K562 (cell line): ENCODE measurements around the gene HK1. TPM values are rescaled to one million over a fixed set of nuclear protein-coding genes. Genes with fewer than 3 reads are reported as not detected.

Experiments
- ATAC-seq: fragments of 200-7000 bp; cut with Tn5 transposase; 3 replicates; pipeline ENCODE4 v1.9.1; 2020; ENCODE audit warnings: moderate library complexity
- BruUV-seq: library from RNA; stranded (reverse); fragments of 400-500 nt; replicated peaks from 2 replicates; lab custom pipeline; 2021; lab: Mats Ljungman, UMichigan
- CTCF ChIA-PET: fragments of 300-600 bp; formaldehyde crosslinking; extraction: SDS; loops from one replicate; lab custom pipeline; 2021; ENCODE audit warnings: low intra/inter-chr PET ratio; lab: Yijun Ruan, JAX
- POLR2A ChIA-PET: fragments of 300-600, 350-650 bp; sonication (Branson Sonifier 250); formaldehyde crosslinking; extraction: SDS; loops from one replicate; lab custom pipeline; 2021; ENCODE audit warnings: antibody characterized with exemption, inconsistent platforms; lab: Yijun Ruan, JAX
- DNase-seq, 4 experiments: peaks; one replicate each; pipeline versions ENCODE4 v3.0.0 to v3.0.0-alpha.2; 2011 to 2018; ENCODE audit warnings: low spot score in 3 of 4, mixed read lengths in 3 of 4; ENCODE audit errors: extremely low read depth in 1 of 4
- FAIRE-seq: peaks from 2 replicates; lab custom pipeline; 2011; peaks lifted over from hg19 to GRCh38; lab: Jason Lieb, UNC
- H2AFZ ChIP-seq: 2 replicates; pipeline ENCODE4 v1.6.0; 2011; ENCODE audit warnings: low read depth, low read length, control low read depth, inconsistent platforms
- H3K27ac ChIP-seq: fragments of 200-600 bp; 3 replicates; pipeline ENCODE4 v1.8.0; 2011; ENCODE audit warnings: low read depth, mild to moderate bottlenecking, control low read depth, inconsistent platforms, low read length, moderate library complexity, mixed read lengths; ENCODE audit errors: extremely low read depth
- H3K27me3 ChIP-seq, 2 experiments: fragments of 300-600 bp in 1 of 2; 2 replicates in 1 of 2; 3 replicates in 1 of 2; pipeline versions ENCODE4 v1.6.0 to v1.8.0; 2011; ENCODE audit warnings: inconsistent platforms in 2 of 2, low read length in 2 of 2, mild to moderate bottlenecking in 1 of 2, mixed read lengths in 1 of 2, moderate library complexity in 1 of 2; ENCODE audit not compliant: control insufficient read depth in 2 of 2, insufficient read depth in 2 of 2
- H3K36me3 ChIP-seq: fragments of 300-600 bp; 3 replicates; pipeline ENCODE4 v1.8.0; 2011; ENCODE audit warnings: mild to moderate bottlenecking, low read length, inconsistent platforms; ENCODE audit not compliant: control insufficient read depth, insufficient read depth
- H3K4me1 ChIP-seq, 2 experiments: fragments of 200-600 bp in 1 of 2; replicated peaks in 1 of 2; 2 replicates in 1 of 2; 3 replicates in 1 of 2; pipeline versions ENCODE4 v1.5.1 to v1.8.0; 2011; ENCODE audit warnings: inconsistent platforms in 2 of 2, low read length in 2 of 2, mild to moderate bottlenecking in 1 of 2, mixed read lengths in 1 of 2, moderate library complexity in 1 of 2; ENCODE audit not compliant: control insufficient read depth in 2 of 2, insufficient read depth in 2 of 2
- H3K4me2 ChIP-seq: 2 replicates; pipeline ENCODE4 v1.6.1; 2011; ENCODE audit warnings: low read length, control low read depth, inconsistent platforms, mixed read lengths; ENCODE audit not compliant: insufficient read depth
- H3K4me3 ChIP-seq: fragments of 200-600 bp; sonication (generic), shearing (Covaris generic); 2 replicates; pipeline ENCODE4 v1.5.1; 2016; ENCODE audit warnings: control low read depth, inconsistent platforms
- H3K79me2 ChIP-seq: fragments of 200-600 bp; 3 replicates; pipeline ENCODE4 v1.8.0; 2011; ENCODE audit warnings: low read length, inconsistent platforms; ENCODE audit not compliant: control insufficient read depth, insufficient read depth
- H3K9ac ChIP-seq, 2 experiments: 2 replicates each; pipeline versions ENCODE4 v1.6.0 to v1.6.1; 2011; ENCODE audit warnings: low read depth in 2 of 2, low read length in 2 of 2, control low read depth in 1 of 2, inconsistent platforms in 1 of 2, mild to moderate bottlenecking in 1 of 2, mixed read lengths in 1 of 2; ENCODE audit not compliant: insufficient read depth in 1 of 2
- H3K9me1 ChIP-seq: one replicate; pipeline ENCODE4 v1.6.0; 2011; ENCODE audit warnings: inconsistent platforms, mild to moderate bottlenecking, low read length, moderate library complexity; ENCODE audit not compliant: control insufficient read depth, insufficient read depth
- H3K9me3 ChIP-seq: replicated peaks from 2 replicates; pipeline ENCODE4 v1.5.1; 2011; ENCODE audit warnings: low read depth, low read length, inconsistent platforms; ENCODE audit not compliant: control insufficient read depth, insufficient read depth
- H4K20me1 ChIP-seq: replicated peaks from 2 replicates; pipeline ENCODE4 v1.6.1; 2011; ENCODE audit warnings: low read length, inconsistent platforms, mixed read lengths; ENCODE audit not compliant: control insufficient read depth, insufficient read depth
- CBFA2T2 ChIP-seq: fragments of 450-650 bp; conservative IDR thresholded peaks from 2 replicates; pipeline ENCODE4 v1.6.1; 2017; ENCODE audit warnings: mild to moderate bottlenecking
- CREB5 ChIP-seq: fragments of 250-450 bp; sonication (Bioruptor Pico); IDR thresholded peaks from 2 replicates; pipeline ENCODE4 v1.5.0; 2020; ENCODE audit warnings: mild to moderate bottlenecking
- DIDO1 ChIP-seq: fragments of 450-650 bp; IDR thresholded peaks from 2 replicates; pipeline ENCODE4 v1.6.1; 2016; ENCODE audit warnings: low read depth, missing biosample characterization, missing genetic modification characterization
- MYNN ChIP-seq, 2 experiments: sonication (generic); formaldehyde crosslinking in 1 of 2; IDR thresholded peaks; 2 replicates each; pipeline versions ENCODE4 v1.5.0 to v1.6.1; 2016 to 2020; ENCODE audit warnings: antibody characterized with exemption in 1 of 2, missing genetic modification reagents in 1 of 2
- POLR2G ChIP-seq: fragments of 200-400 bp; formaldehyde crosslinking; IDR thresholded peaks from 2 replicates; pipeline ENCODE4 v1.6.1; 2017; ENCODE audit warnings: low read depth, mild to moderate bottlenecking, antibody characterized with exemption, low read length, moderate library complexity
- RBBP5 ChIP-seq: fragments of 200-600 bp; sonication (generic); IDR thresholded peaks from 2 replicates; pipeline ENCODE4 v1.6.1; 2012; ENCODE audit warnings: borderline replicate concordance, mild to moderate bottlenecking, low read length, control low read depth, inconsistent platforms; ENCODE audit not compliant: insufficient read depth, poor library complexity, severe bottlenecking
- SMARCB1 ChIP-seq: IDR thresholded peaks from 2 replicates; pipeline ENCODE4 v1.6.1; 2011; ENCODE audit warnings: improper control_type of control experiment, low read depth; ENCODE audit not compliant: insufficient read length
- SMC3 ChIP-seq: conservative IDR thresholded peaks from 2 replicates; pipeline ENCODE4 v1.6.1; 2011; ENCODE audit warnings: low read depth, low read length, improper control_type of control experiment; ENCODE audit not compliant: insufficient read depth
- SRSF1 ChIP-seq: fragments of 200-400 bp; formaldehyde crosslinking; IDR thresholded peaks from 2 replicates; pipeline ENCODE4 v1.6.1; 2017; ENCODE audit warnings: mild to moderate bottlenecking, low read depth, low read length, moderate library complexity
- TAF9B ChIP-seq: fragments of 450-650 bp; IDR thresholded peaks from 2 replicates; pipeline ENCODE4 v1.6.1; 2018; ENCODE audit warnings: mild to moderate bottlenecking; ENCODE audit not compliant: partially characterized antibody
- TBP ChIP-seq: optimal IDR thresholded peaks from 2 replicates; pipeline ENCODE3; 2011; ENCODE audit warnings: low read depth, low read length, improper control_type of control experiment
- ZNF766 ChIP-seq: fragments of 200-800 bp; sonication (Bioruptor generic); conservative IDR thresholded peaks from 2 replicates; pipeline ENCODE4 v1.6.1; 2016; ENCODE audit warnings: missing genetic modification characterization, missing compliant biosample characterization
- WGBS: fragments of 100-300 bp; shearing (Covaris generic); methylation state at CpG from one replicate; pipeline ENCODE4 v1.1.6; 2016; ENCODE audit warnings: low coverage, mixed read lengths; ENCODE audit not compliant: insufficient coverage; ENCODE audit errors: missing lambda C conversion rate; 5-methylcytosine and 5-hydroxymethylcytosine counted together
- in situ Hi-C: fragments of 300-500 bp; cut with MboI; formaldehyde crosslinking; loops from 4 replicates; pipeline ENCODE4 v1.15.0; 2018; ENCODE audit warnings: inconsistent platforms, mixed read lengths
- intact Hi-C: fragments of 100-400 bp; cut with micrococcal nuclease; formaldehyde crosslinking; loops from 2 replicates; pipeline ENCODE4 v1.14.2; 2022
- polyA plus RNA-seq, 8 experiments: library from polyadenylated mRNA; depleted of rRNA in 4 of 8; stranded (reverse) in 5 of 8; unstranded in 3 of 8; fragments of >200 nt; fragmentation: Nextera tagmentation in 2 of 8; fragmentation: Illumina TruSeq in 1 of 8; extraction: Ambion mirVana in 2 of 8; extraction: Trizol in 1 of 8; gene quantifications; 2 replicates each; pipeline versions ENCODE4 v1.2.1 to v1.2.3, GENCODE V29; 2011 to 2014; ENCODE audit warnings: inconsistent platforms in 1 of 8, missing spikeins in 1 of 8
- total RNA-seq, 7 experiments: library from RNA; depleted of rRNA in 6 of 7; stranded (reverse); fragments of >200 nt in 6 of 7; fragmentation: Illumina TruSeq in 2 of 7; extraction: Trizol in 2 of 7; gene quantifications; 2 replicates each; pipeline versions ENCODE4 v1.2.1 to v1.2.3, GENCODE V29; 2011 to 2021; ENCODE audit warnings: low replicate concordance in 1 of 7

HK1 gene
- total and polyA plus RNA-seq, 9 of the 15 experiments (the other 6 are each of a cell fraction or from before 2014, with no cell fraction given), result 29.2 to 444 (median 193) TPM

GRCh38 chr10:69406816-69407580 lies 128.7 kb downstream of the HK1 start:
- DNase-seq (no peak), ATAC-seq (no peak), FAIRE-seq (no peak)
- intact Hi-C loops, result no loop called here
- no peaks in the 10 kb centered on the region for H3K9me3 ChIP-seq
- H4K20me1 ChIP-seq, result 0 out of 2 replicates have a peak, but pooled peaks cover 4% of the 10 kb centered on the region
- peak overlapping the region in 1 of 2 experiments; percentile 57; a peak in 2 of 4 replicates for H3K9ac ChIP-seq
- ChIA-PET POLR2A (interaction anchor here (0.7 to 1.7 kb wide), 6 partner anchors 9 to 193 kb away, joined by 3 to 7 read pairs (median 3); no protein-coding TSS in a partner anchor), CTCF (interaction anchor here (1.2 to 3.3 kb wide), 3 partner anchors 101 to 232 kb away, joined by 4 to 37 read pairs (median 5); no protein-coding TSS in a partner anchor)
- no TSS peak for BruUV-seq
- H3K36me3 ChIP-seq, result peaks cover 24% of the 10 kb centered on the region; the same call in 2 of the 3 replicates
- 64% methylated on average over 6 of the region's 6 CpGs for WGBS
- no peak for TF ChIP-seq TAF9B
- no peak for TF ChIP-seq TBP
- TF ChIP-seq DIDO1, result no peak
- no peak for TF ChIP-seq SMC3
- TF ChIP-seq CREB5 (CRISPR knock-in tag), result no peak
- no peak for TF ChIP-seq CBFA2T2
- TF ChIP-seq MYNN (IDR thresholded peaks at IDR 0.05), result peak; percentile 30; the same call in 1 of the 2 replicates
- no peak for TF ChIP-seq MYNN (CRISPR knock-in tag; IDR thresholded peaks at IDR 0.05)
- TF ChIP-seq RBBP5, result no peak
- TF ChIP-seq POLR2G, result peak; percentile 53
- no peak for TF ChIP-seq SMARCB1
- no peak for TF ChIP-seq SRSF1
- no peak for TF ChIP-seq ZNF766 (CRISPR knock-in tag)
- no peak overlapping the region for H3K4me3 ChIP-seq
- H3K9me1 ChIP-seq, result peaks cover 2% of the 10 kb centered on the region
- no peak overlapping the region for H3K27ac ChIP-seq
- H3K4me2 ChIP-seq, result no peak overlapping the region
- in situ Hi-C loops, result no loop called here
- H3K27me3 ChIP-seq, result no peaks in the 10 kb centered on the region
- no peaks in the 10 kb centered on the region for H3K79me2 ChIP-seq
- peaks cover 24 to 25% of the 10 kb centered on the region in 2 experiments for H3K4me1 ChIP-seq
- H2AFZ ChIP-seq, result no peak overlapping the region
